ENCODE data around the gene IFNA8. TPM values are rescaled to one million over a fixed set of nuclear protein-coding genes. Genes with fewer than 3 reads are reported as not detected.

Gene IFNA8
- total RNA-seq, 2 experiments from 2014 or later, result not detected

- DNase-seq (no peak), ATAC-seq (no peak)
- Mint-ChIP-seq H3K4me3 (no peak overlapping the region), H3K4me1 (ENCODE audit: low read depth) (no peaks in the 10 kb centered on the region), H3K27ac (no peak overlapping the region), H3K27me3 (peaks cover 3% of the 10 kb centered on the region), H3K9me3 (no peaks in the 10 kb centered on the region), H3K36me3 (ENCODE audit: low read depth) (no peaks in the 10 kb centered on the region)
- ChIA-PET POLR2A (no interaction called here), CTCF (interaction anchor here (1.0 to 1.5 kb wide), 3 partner anchors 20 to 220 kb away, joined by 3 to 4 read pairs (median 4); no protein-coding TSS in a partner anchor)
- intact Hi-C loops (cut with micrococcal nuclease), result no loop called here
- TF ChIP-seq CTCF (IDR thresholded peaks at IDR 0.05), result no peak
Measured at GRCh38 chr9:21415493-21416267, 6.8 kb downstream of the IFNA8 start.

GRCh38 chr9:21428235-21428634 lies 19.3 kb downstream of the IFNA8 start:
- Mint-ChIP-seq H3K9me3 (no peaks in the 10 kb centered on the region), H3K27me3 (peaks cover 26% of the 10 kb centered on the region), H3K27ac (no peak overlapping the region), H3K36me3 (ENCODE audit: low read depth) (no peaks in the 10 kb centered on the region), H3K4me1 (ENCODE audit: low read depth) (no peaks in the 10 kb centered on the region), H3K4me3 (no peak overlapping the region)
- intact Hi-C loops (cut with micrococcal nuclease), result no loop called here
- TF ChIP-seq CTCF (IDR thresholded peaks at IDR 0.05), result no peak
- no peak for ATAC-seq
- POLR2A ChIA-PET, result no interaction called here
- CTCF ChIA-PET, result interaction anchor here (1.0 to 1.5 kb wide), 2 partner anchors 29 to 37 kb away, joined by 3 read pairs; no protein-coding TSS in a partner anchor
- DNase-seq, result no peak

GRCh38 chr9:21429191-21429590 lies 20.3 kb downstream of the IFNA8 start:
- H3K4me1 Mint-ChIP-seq (ENCODE audit: low read depth), result no peaks in the 10 kb centered on the region
- ATAC-seq (no peak), DNase-seq (no peak)
- H3K36me3 Mint-ChIP-seq (ENCODE audit: low read depth), result no peaks in the 10 kb centered on the region
- no peak overlapping the region for H3K27ac Mint-ChIP-seq
- no peak for TF ChIP-seq CTCF (IDR thresholded peaks at IDR 0.05)
- POLR2A ChIA-PET, result no interaction called here
- intact Hi-C loops (cut with micrococcal nuclease), result no loop called here
- CTCF ChIA-PET, result interaction anchor here (1.0 kb wide), 1 partner anchor 30 kb away, joined by 3 read pairs; no protein-coding TSS in a partner anchor
- H3K9me3 Mint-ChIP-seq, result no peaks in the 10 kb centered on the region
- peaks cover 29% of the 10 kb centered on the region for H3K27me3 Mint-ChIP-seq
- no peak overlapping the region for H3K4me3 Mint-ChIP-seq

- ATAC-seq (no peak), DNase-seq (no peak)
- H3K27me3 Mint-ChIP-seq, result peaks cover 25% of the 10 kb centered on the region
- ChIA-PET POLR2A (no interaction called here), CTCF (interaction anchor here (1.0 to 3.7 kb wide), 8 partner anchors 23 to 356 kb away, joined by 4 to 16 read pairs (median 8); no protein-coding TSS in a partner anchor)
- no peak overlapping the region for H3K4me3 Mint-ChIP-seq
- H3K36me3 Mint-ChIP-seq (ENCODE audit: low read depth), result no peaks in the 10 kb centered on the region
- H3K27ac Mint-ChIP-seq, result no peak overlapping the region
- intact Hi-C loops (cut with micrococcal nuclease), result loop anchor here (10.0 kb wide), 1 partner anchor 352 kb away; no protein-coding TSS in a partner anchor
- no peaks in the 10 kb centered on the region for H3K4me1 Mint-ChIP-seq (ENCODE audit: low read depth)
- no peak for TF ChIP-seq CTCF (IDR thresholded peaks at IDR 0.05)
- H3K9me3 Mint-ChIP-seq, result no peaks in the 10 kb centered on the region
Measured at GRCh38 chr9:21432672-21433425, 23.9 kb downstream of the IFNA8 start.
